WERI-Rb-1 (cell line): Measurements from ENCODE around the gene TSHZ2.
"Not testable (repeated sequence)": the region's sequence is repeated elsewhere in the genome, so short reads cannot be mapped to it uniquely, and the experiment has no call there.

Experiments used
- DNase-seq: peaks from one replicate; pipeline ENCODE4 v3.0.0-alpha.2; 2020
- H3K27ac ChIP-seq: fragments of 250-450 bp; sonication (Bioruptor Pico); 2 replicates; pipeline ENCODE4 v1.5.1; 2020; ENCODE audit warnings: mild to moderate bottlenecking, moderate library complexity
- H3K27me3 ChIP-seq: fragments of 250-450 bp; sonication (Bioruptor Pico); 2 replicates; pipeline ENCODE4 v1.5.1; 2021; ENCODE audit warnings: mild to moderate bottlenecking, low read depth, moderate library complexity; ENCODE audit not compliant: insufficient read depth, severe bottlenecking
- H3K36me3 ChIP-seq: fragments of 250-450 bp; sonication (Bioruptor Pico); 2 replicates; pipeline ENCODE4 v1.5.1; 2020; ENCODE audit warnings: mild to moderate bottlenecking, moderate library complexity
- H3K4me3 ChIP-seq: 2 replicates; pipeline ENCODE4 v1.5.1; 2011; ENCODE audit warnings: low read depth, mild to moderate bottlenecking, control low read depth, low read length
- H3K9me3 ChIP-seq: fragments of 250-450 bp; sonication (Bioruptor Pico); 2 replicates; pipeline ENCODE4 v1.5.1; 2021; ENCODE audit warnings: mild to moderate bottlenecking, moderate library complexity; ENCODE audit not compliant: severe bottlenecking
- TF ChIP-seq, protein P1 (sequence below): IDR thresholded peaks from 2 replicates; pipeline ENCODE4 v1.5.1; 2011; ENCODE audit warnings: low read depth, mild to moderate bottlenecking, control low read depth, inconsistent platforms, low read length

Gene TSHZ2

DNA sequence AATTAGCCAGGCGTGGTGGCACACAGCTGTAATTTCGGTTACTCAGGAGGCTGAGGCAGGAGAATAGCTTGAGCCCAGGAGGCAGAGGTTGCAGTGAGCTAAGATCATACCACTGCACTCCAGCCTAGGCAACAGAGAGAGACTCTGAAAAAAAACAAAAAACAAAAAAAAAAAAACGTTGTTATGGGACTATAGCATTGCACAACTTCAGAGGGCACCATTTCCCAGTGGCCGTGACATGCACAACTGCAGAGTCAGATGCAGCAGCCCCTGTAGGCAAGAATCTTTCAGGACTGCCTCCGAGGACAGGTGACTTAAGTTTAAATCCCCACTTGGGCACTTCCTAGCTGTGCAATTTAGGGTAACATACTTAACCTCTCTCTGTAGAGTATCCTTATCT lies 557.5 kb downstream of the TSHZ2 start:
- no peaks in the 10 kb centered on the region for H3K36me3 ChIP-seq
- DNase-seq = no peak
- H3K4me3 ChIP-seq = no peak overlapping the region
- TF ChIP-seq, protein P1, sequence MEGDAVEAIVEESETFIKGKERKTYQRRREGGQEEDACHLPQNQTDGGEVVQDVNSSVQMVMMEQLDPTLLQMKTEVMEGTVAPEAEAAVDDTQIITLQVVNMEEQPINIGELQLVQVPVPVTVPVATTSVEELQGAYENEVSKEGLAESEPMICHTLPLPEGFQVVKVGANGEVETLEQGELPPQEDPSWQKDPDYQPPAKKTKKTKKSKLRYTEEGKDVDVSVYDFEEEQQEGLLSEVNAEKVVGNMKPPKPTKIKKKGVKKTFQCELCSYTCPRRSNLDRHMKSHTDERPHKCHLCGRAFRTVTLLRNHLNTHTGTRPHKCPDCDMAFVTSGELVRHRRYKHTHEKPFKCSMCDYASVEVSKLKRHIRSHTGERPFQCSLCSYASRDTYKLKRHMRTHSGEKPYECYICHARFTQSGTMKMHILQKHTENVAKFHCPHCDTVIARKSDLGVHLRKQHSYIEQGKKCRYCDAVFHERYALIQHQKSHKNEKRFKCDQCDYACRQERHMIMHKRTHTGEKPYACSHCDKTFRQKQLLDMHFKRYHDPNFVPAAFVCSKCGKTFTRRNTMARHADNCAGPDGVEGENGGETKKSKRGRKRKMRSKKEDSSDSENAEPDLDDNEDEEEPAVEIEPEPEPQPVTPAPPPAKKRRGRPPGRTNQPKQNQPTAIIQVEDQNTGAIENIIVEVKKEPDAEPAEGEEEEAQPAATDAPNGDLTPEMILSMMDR = no peak
- peaks cover 28% of the 10 kb centered on the region for H3K27me3 ChIP-seq
- no peaks in the 10 kb centered on the region for H3K9me3 ChIP-seq
- no peak overlapping the region for H3K27ac ChIP-seq

DNA sequence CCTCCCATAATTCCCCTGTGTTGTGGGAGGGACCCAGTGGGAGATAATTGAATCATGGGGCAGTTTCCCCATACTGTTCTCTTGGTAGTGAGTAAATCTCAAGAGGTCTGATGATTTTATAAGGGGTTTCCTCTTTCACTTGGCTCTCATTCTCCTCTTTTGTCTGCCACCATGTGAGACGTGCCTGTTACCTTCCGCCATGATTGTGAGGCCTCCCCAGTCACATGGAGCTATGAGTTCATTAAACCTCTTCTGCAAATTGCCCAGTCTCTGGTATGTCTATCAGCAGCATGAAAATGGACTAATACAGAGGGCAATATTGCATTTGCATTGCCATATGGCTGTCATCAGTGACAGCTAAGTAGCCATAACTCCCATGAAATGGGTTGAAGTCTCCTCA lies 558.3 kb downstream of the TSHZ2 start:
- Histone ChIP-seq H3K27me3 (peaks cover 30% of the 10 kb centered on the region), H3K27ac (no peak overlapping the region), H3K9me3 (no peaks in the 10 kb centered on the region), H3K4me3 (no peak overlapping the region), H3K36me3 (no peaks in the 10 kb centered on the region)
- DNase-seq = no peak
- TF ChIP-seq, protein P1 = no peak

DNA sequence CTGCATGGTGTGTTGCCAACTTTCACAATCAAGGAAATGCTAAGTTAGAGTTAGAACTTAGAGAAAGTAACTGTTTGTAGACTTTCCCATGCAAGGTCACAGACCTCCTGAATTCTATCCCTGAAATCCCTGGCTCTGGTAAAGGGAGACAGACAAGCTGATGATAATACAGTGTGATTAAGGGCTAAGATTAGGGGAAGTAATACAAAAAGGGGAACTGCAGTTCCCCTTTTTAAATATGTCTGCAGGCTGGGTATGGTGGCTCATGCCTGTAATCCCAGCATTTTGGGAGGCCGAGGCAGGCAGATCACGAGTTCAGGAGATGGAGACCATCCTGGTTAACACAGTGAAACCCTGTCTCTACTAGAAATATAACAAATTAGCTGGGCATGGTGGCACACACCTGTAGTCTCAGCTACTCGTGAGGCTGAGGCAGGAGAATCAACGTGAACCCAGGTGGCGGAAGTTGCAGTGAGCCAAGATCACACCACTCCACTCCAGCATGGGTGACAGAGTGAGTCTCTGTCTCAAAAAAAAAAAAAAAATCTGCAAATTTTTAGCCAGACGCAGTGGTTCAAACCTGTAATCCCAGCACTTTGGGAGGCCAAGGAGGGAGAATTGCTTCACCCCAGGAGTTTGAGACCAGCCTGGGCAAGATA lies 560.6 kb downstream of the TSHZ2 start:
- not testable (repeated sequence) for H3K36me3 ChIP-seq, H3K27ac ChIP-seq, H3K4me3 ChIP-seq, DNase-seq, H3K9me3 ChIP-seq
- H3K27me3 ChIP-seq = peaks cover 18% of the 10 kb centered on the region

DNA sequence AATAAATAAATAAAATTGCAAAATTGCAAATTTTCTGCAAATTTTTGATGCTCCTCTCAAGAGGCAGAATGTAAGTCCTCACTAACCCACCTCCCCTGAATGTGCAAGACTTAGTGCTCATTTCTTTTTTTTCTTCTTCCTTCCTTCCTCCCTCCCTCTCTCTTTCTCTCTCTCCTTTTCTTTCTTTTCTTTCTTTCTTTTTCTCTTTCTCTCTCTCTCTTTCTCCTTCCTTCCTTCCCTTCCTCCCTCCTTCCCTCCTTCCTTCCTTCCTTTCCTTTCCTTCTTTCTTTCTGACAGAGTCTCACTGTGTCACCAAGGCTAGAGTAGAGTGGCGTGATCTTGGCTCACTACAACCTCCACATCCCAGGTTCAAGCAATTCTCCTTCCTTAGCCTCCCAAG lies 561.3 kb downstream of the TSHZ2 start:
- TF ChIP-seq, protein P1 = no peak
- H3K4me3 ChIP-seq = no peak overlapping the region
- DNase-seq = no peak
- H3K36me3 ChIP-seq = no peaks in the 10 kb centered on the region
- H3K27me3 ChIP-seq = peaks cover 18% of the 10 kb centered on the region
- H3K27ac ChIP-seq = no peak overlapping the region
- no peaks in the 10 kb centered on the region for H3K9me3 ChIP-seq

DNA sequence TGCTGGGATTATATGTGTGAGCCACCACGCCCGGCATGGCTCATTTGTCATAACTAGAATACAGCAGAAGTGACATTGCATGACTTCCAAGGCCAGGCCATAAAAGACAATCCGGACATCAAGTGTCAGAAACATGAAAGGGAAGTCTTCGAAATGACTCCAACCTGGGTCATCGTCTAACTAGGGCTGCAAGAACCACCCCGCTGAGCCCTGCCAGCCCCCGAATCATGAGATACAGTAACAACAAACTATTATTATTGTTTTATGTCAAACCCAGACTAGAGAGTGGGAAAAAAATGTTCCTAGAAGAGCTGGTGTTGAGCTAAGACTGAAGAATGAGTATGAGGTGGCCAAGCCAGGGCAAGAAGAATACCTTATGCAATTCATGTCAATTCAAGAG lies 561.9 kb downstream of the TSHZ2 start:
- peaks cover 21% of the 10 kb centered on the region for H3K27me3 ChIP-seq
- no peak overlapping the region for H3K4me3 ChIP-seq
- H3K36me3 ChIP-seq = no peaks in the 10 kb centered on the region
- DNase-seq = no peak
- no peaks in the 10 kb centered on the region for H3K9me3 ChIP-seq
- TF ChIP-seq, protein P1 = no peak
- H3K27ac ChIP-seq = no peak overlapping the region

DNA sequence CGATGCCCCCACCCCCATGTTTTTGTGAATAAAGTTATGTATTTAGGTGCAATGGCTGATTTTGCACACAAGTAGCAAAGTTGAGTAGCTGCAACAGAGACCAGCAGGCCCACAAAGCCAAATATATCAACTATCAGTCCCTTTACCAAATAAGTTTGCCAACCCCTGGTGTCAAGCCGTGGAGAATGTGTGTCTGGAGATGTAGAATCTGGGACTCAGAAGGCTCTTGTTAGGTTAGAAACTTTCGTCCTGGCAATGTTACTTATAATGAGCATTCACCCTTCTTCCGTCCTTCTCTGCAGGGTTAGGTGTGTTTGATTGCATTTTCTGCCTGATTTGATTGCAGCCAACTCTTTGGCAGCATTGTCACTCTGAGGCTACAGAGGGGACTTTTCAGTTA lies 563.7 kb downstream of the TSHZ2 start:
- TF ChIP-seq, protein P1 = no peak
- DNase-seq = no peak
- no peak overlapping the region for H3K27ac ChIP-seq
- peaks cover 37% of the 10 kb centered on the region for H3K27me3 ChIP-seq
- H3K4me3 ChIP-seq = no peak overlapping the region
- H3K36me3 ChIP-seq = no peaks in the 10 kb centered on the region
- no peaks in the 10 kb centered on the region for H3K9me3 ChIP-seq

DNA sequence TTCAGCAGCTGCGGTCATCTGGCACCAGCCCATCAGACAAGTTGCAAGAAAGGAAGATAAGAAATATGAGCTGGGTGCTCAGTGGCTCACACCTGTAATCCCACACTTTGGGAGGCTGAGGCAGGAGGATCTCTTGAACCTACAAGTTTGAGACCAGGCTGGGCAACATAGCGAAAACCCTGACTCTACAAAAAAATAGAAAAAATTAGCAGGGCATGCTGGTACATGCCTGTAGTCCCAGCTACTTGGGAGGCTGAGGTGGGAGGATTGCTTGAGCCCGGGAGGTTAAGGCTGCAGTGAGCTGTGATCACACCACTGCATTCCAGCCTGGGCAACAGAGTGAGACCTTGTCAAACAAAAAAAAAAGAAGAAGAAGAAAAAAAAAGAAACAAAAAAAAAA lies 564.2 kb downstream of the TSHZ2 start:
- not testable (repeated sequence) for H3K27ac ChIP-seq, H3K4me3 ChIP-seq, H3K9me3 ChIP-seq, H3K36me3 ChIP-seq, DNase-seq
- peaks cover 39% of the 10 kb centered on the region for H3K27me3 ChIP-seq
